Prostate gland (tissue), 2 donors: ENCODE data around the gene GUCY2D. TPM values are rescaled to one million over a fixed set of nuclear protein-coding genes. Genes with fewer than 3 reads are reported as not detected.

Experiments
- DNase-seq: peaks from one replicate; pipeline ENCODE4 v3.0.0-alpha.2; 2019; ENCODE audit warnings: low spot score
- H3K27ac ChIP-seq, 2 donors: fragments of 200-600 bp; sonication (generic); 2 replicates each; pipeline ENCODE4 v1.5.1; 2017 to 2019
- H3K27me3 ChIP-seq: fragments of 200-600 bp; sonication (generic); replicated peaks from 2 replicates; pipeline ENCODE4 v1.5.1; 2019; ENCODE audit not compliant: insufficient read depth
- H3K36me3 ChIP-seq, 2 donors: fragments of 200-600 bp; sonication (generic); 1 replicate in 1 of 2; 2 replicates in 1 of 2; pipeline versions ENCODE4 v1.5.1 to v1.8.1; 2017 to 2019
- H3K4me1 ChIP-seq: fragments of 200-600 bp; sonication (generic); replicated peaks from 2 replicates; pipeline ENCODE4 v1.5.1; 2019
- H3K4me3 ChIP-seq, 2 donors: fragments of 200-600 bp; sonication (generic); 2 replicates each; pipeline ENCODE4 v1.5.1; 2017 to 2019
- H3K9me3 ChIP-seq: fragments of 200-600 bp; sonication (generic); 2 replicates; pipeline ENCODE4 v1.5.1; 2017
- POLR2A ChIP-seq: fragments of 450-650 bp; IDR thresholded peaks from one replicate; pipeline ENCODE4 v1.6.1; 2016; ENCODE audit warnings: antibody characterized with exemption, mild to moderate bottlenecking
- POLR2AphosphoS5 ChIP-seq: sonication (generic); formaldehyde crosslinking; IDR thresholded peaks from one replicate; pipeline ENCODE4 v1.6.1; 2017; ENCODE audit warnings: antibody characterized with exemption
- WGBS: methylation state at CpG from one replicate; pipeline ENCODE4 v1.1.5; 2018; 5-methylcytosine and 5-hydroxymethylcytosine counted together
- intact Hi-C: fragments of 100-400 bp; cut with DNase I; formaldehyde crosslinking; loops from one replicate; pipeline ENCODE4 v1.14.2; 2022
- total RNA-seq, 2 donors: library from RNA; depleted of rRNA; stranded (reverse); fragments of >200 nt; gene quantifications; one replicate each; pipeline ENCODE4 v1.1.0, GENCODE V29; 2016
- TF ChIP-seq, protein P1 (sequence below), 4 experiments: fragments of 200-600 bp in 2 of 4; fragments of 450-650 bp in 2 of 4; sonication (generic) in 2 of 4; IDR thresholded peaks; 1 replicate in 3 of 4; 2 replicates in 1 of 4; pipeline ENCODE4 v1.5.1; 2016 to 2019; ENCODE audit warnings: antibody characterized with exemption in 4 of 4, mild to moderate bottlenecking in 2 of 4, moderate library complexity in 2 of 4

Gene GUCY2D
- total RNA-seq, 2 donors from 2014 or later = 1.8 TPM; not detected in 1

DNA sequence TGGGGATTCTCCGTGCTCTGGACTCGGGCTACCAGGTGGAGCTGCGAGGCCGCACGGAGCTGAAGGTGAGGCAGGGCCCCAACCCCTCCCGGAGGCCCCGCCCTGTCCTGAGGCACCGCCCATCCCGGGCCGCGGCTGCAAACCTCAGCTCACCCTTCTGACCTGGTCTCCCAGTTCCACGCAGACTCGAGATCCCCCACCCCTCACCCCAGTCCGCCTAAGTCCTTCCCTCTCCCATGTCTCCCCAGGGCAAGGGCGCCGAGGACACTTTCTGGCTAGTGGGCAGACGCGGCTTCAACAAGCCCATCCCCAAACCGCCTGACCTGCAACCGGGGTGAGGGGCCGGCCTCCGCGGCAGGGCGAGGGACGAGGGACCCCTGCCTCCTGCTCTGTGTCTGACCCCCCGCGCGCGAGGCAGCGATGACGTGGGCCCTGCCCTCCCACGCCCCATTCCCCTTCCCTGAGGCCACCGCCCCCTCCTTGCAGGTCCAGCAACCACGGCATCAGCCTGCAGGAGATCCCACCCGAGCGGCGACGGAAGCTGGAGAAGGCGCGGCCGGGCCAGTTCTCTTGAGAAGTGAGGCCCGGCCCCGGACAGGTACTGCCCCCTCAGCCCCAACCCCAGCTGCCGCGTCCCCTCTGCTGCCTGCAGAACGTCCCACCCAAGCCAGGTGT lies 13.7 kb downstream of the GUCY2D start:
- under 1% methylated on average over 44 of the region's 46 CpGs for WGBS
- Histone ChIP-seq H3K4me1 (peaks cover 12% of the 10 kb centered on the region), H3K36me3 (no peaks in the 10 kb centered on the region), H3K27me3 (no peaks in the 10 kb centered on the region), H3K9me3 (no peaks in the 10 kb centered on the region), H3K27ac (peak overlapping the region; percentile 74 to 84), H3K4me3 (peak overlapping the region; percentile 26 to 44)
- intact Hi-C loops = no loop called here
- DNase-seq = peak; percentile 53
- TF ChIP-seq POLR2AphosphoS5 = no peak
- TF ChIP-seq POLR2A = no peak
- TF ChIP-seq, protein P1, sequence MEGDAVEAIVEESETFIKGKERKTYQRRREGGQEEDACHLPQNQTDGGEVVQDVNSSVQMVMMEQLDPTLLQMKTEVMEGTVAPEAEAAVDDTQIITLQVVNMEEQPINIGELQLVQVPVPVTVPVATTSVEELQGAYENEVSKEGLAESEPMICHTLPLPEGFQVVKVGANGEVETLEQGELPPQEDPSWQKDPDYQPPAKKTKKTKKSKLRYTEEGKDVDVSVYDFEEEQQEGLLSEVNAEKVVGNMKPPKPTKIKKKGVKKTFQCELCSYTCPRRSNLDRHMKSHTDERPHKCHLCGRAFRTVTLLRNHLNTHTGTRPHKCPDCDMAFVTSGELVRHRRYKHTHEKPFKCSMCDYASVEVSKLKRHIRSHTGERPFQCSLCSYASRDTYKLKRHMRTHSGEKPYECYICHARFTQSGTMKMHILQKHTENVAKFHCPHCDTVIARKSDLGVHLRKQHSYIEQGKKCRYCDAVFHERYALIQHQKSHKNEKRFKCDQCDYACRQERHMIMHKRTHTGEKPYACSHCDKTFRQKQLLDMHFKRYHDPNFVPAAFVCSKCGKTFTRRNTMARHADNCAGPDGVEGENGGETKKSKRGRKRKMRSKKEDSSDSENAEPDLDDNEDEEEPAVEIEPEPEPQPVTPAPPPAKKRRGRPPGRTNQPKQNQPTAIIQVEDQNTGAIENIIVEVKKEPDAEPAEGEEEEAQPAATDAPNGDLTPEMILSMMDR (IDR thresholded peaks at IDR 0.05) = no peak

DNA sequence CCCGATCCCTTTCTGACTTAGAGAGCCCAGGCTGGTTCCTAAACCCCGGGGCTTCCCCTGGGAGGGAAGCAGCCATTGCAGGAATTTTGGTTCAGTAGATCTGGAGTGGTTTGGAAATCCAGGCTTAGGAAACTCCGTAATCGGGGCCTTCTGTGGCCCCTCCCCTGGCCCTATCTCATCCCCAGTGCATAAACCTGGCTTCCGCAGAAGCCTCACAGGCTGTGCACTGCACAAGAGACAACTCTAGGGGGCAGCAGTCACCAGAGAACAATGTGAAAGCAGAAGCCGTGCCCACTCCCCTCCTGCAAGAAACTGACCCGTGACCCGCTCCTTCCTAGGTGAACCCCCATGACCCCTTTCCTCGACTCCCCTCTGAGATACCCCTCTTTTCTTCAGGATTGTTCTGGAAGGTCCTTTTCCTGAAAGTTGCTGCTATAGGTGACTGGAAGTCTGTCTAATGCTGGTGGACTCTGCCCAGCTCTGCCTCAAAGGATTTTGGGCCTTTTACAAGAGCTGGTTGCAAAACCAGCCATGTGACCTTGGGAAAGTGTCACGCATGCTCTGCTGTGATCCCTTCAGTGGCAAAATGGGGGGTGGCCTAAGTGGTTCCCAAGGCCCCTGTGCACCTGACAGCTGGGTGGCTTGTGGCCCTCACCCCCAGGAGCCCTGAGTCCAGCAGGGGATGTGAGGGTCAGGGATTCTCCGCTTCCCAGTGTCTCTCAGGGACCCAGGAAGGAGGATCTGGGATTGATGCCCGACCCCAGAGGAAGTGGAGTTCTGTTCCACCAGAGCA lies 14.4 kb downstream of the GUCY2D start:
- intact Hi-C loops = no loop called here
- H3K27ac ChIP-seq = peak overlapping the region; percentile 74 to 84
- peaks cover 12% of the 10 kb centered on the region for H3K4me1 ChIP-seq
- WGBS = 36% methylated on average over 12 of the region's 12 CpGs
- no peaks in the 10 kb centered on the region for H3K9me3 ChIP-seq
- H3K27me3 ChIP-seq = no peaks in the 10 kb centered on the region
- TF ChIP-seq, protein P1 (IDR thresholded peaks at IDR 0.05) = peak in 3 of 4 experiments; percentile 67 to 91 (median 83)
- TF ChIP-seq POLR2A (no peak), POLR2AphosphoS5 (peak; percentile 44)
- DNase-seq = peak; percentile 63
- peak overlapping the region; percentile 26 to 44 for H3K4me3 ChIP-seq
- H3K36me3 ChIP-seq = no peaks in the 10 kb centered on the region

DNA sequence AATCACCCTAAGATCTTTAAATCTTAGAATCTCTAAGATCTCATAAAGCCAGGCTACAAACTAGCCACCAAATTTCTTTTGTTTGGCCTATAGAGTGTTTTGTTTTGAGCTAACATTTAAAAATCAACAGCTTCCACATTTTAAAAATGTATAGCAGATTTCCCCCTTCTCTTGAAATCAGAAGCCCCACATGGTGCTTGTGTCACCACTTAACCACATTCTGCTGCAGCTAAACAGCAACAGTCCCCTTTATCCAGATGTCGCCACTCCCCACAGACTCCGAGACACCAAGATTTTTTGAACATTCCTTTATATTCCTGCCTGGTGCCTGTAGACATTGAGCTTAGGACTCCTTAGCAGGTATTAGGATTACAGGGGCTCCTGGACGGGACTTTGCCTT lies 16.0 kb downstream of the GUCY2D start:
- TF ChIP-seq, protein P1 (IDR thresholded peaks at IDR 0.05) = no peak
- no peak for TF ChIP-seq POLR2A
- TF ChIP-seq POLR2AphosphoS5 = no peak
- no peak overlapping the region for H3K4me3 ChIP-seq
- no peaks in the 10 kb centered on the region for H3K9me3 ChIP-seq
- intact Hi-C loops = no loop called here
- DNase-seq = no peak
- no peaks in the 10 kb centered on the region for H3K36me3 ChIP-seq
- H3K27ac ChIP-seq = peak overlapping the region; percentile 74 to 84
- H3K4me1 ChIP-seq = peaks cover 12% of the 10 kb centered on the region
- 76% methylated on average over 3 of the region's 3 CpGs for WGBS
- H3K27me3 ChIP-seq = no peaks in the 10 kb centered on the region

DNA sequence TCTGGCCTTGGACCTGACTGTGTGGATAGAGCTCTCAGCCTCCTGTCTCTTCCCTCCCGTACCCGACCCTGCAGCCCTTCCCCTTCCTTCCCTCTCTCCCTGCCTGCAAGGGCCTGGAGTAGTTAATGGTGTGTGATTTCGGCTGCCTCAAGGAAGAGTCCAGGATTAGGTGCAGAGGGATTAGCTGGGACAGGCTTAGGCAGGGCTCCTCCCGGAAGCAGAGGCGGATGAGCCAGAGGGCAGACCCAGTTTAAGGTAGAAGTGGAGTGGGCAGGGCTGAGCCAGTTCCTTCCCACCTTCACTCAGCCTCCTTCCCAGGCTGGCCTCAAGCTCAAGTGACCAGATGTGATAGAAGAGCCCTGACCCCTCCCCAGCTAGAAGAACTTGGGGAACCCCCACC lies 16.8 kb downstream of the GUCY2D start:
- DNase-seq = no peak

More for the DNA sequence above, 16.8 kb downstream of the GUCY2D start:
- no peaks in the 10 kb centered on the region for H3K9me3 ChIP-seq
- TF ChIP-seq POLR2A (no peak), POLR2AphosphoS5 (no peak)
- TF ChIP-seq, protein P1 (IDR thresholded peaks at IDR 0.05) = no peak
- H3K27ac ChIP-seq = peak overlapping the region; percentile 74 to 84
- 35% methylated on average over 5 of the region's 5 CpGs for WGBS
- intact Hi-C loops = no loop called here
- no peaks in the 10 kb centered on the region for H3K36me3 ChIP-seq
- H3K4me1 ChIP-seq = peaks cover 12% of the 10 kb centered on the region
- no peaks in the 10 kb centered on the region for H3K27me3 ChIP-seq
- H3K4me3 ChIP-seq = no peak overlapping the region
